Measurements from ENCODE around the gene HOPX. TPM values are rescaled to one million over a fixed set of nuclear protein-coding genes. Genes with fewer than 3 reads are reported as not detected.
"Not testable (repeated sequence)": the region's sequence is repeated elsewhere in the genome, so short reads cannot be mapped to it uniquely, and the experiment has no call there.

HOPX gene
- total RNA-seq, 4 donors from 2014 or later = 5.3 to 6.6 (median 5.7) TPM

DNA sequence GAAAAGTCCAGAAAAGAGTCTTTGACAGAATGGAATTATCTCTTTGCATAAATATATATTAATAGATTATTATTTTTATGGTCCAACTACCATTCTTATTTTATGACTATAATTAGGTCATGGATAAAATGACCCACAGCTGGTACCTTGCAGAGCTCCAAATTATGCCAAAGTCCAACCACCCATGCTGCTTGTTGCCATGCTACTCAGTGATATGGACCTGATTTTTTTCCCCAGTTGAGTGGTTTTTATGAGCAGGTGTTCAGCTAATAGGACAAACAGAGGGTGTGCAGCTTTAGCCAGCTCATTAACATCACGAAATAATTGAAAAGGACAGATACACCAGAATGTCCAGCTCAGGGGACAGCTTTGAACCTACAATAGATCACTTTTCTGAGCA lies 9.7 kb downstream of the HOPX start:
- in situ Hi-C loops (cut with MboI; ENCODE audit: low sequenced_read_pairs in 4 of 4) = no loop called here
- Histone ChIP-seq H3K36me3 (no peaks in the 10 kb centered on the region), H3K27ac (no peak overlapping the region), H3K9me3 (no peaks in the 10 kb centered on the region), H3K4me3 (no peak overlapping the region), H3K4me1 (peaks cover 0 to 4% of the 10 kb centered on the region in 2 donors), H3K27me3 (no peaks in the 10 kb centered on the region)
- TF ChIP-seq, protein P1, sequence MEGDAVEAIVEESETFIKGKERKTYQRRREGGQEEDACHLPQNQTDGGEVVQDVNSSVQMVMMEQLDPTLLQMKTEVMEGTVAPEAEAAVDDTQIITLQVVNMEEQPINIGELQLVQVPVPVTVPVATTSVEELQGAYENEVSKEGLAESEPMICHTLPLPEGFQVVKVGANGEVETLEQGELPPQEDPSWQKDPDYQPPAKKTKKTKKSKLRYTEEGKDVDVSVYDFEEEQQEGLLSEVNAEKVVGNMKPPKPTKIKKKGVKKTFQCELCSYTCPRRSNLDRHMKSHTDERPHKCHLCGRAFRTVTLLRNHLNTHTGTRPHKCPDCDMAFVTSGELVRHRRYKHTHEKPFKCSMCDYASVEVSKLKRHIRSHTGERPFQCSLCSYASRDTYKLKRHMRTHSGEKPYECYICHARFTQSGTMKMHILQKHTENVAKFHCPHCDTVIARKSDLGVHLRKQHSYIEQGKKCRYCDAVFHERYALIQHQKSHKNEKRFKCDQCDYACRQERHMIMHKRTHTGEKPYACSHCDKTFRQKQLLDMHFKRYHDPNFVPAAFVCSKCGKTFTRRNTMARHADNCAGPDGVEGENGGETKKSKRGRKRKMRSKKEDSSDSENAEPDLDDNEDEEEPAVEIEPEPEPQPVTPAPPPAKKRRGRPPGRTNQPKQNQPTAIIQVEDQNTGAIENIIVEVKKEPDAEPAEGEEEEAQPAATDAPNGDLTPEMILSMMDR (IDR thresholded peaks at IDR 0.05 in 4 of 5, conservative IDR thresholded peaks at IDR 0.05 in 1 of 5) = no peak
- TF ChIP-seq POLR2A (IDR thresholded peaks at IDR 0.05) = no peak
- DNase-seq = no peak
- ATAC-seq = no peak
- intact Hi-C loops (cut with DNase I; ENCODE audit: low total_unique reads) = no loop called here

- Histone ChIP-seq H3K27me3 (no peaks in the 10 kb centered on the region), H3K4me1 (no peaks in the 10 kb centered on the region), H3K27ac (no peak overlapping the region), H3K4me3 (no peak overlapping the region), H3K36me3 (peaks cover 0 to 8% of the 10 kb centered on the region in 2 donors), H3K9me3 (no peaks in the 10 kb centered on the region)
- intact Hi-C loops (cut with DNase I; ENCODE audit: low total_unique reads) = no loop called here
- no peak for ATAC-seq
- in situ Hi-C loops (cut with MboI; ENCODE audit: low sequenced_read_pairs in 4 of 4) = no loop called here
- no peak for DNase-seq
- TF ChIP-seq, protein P1 (IDR thresholded peaks at IDR 0.05 in 4 of 5, conservative IDR thresholded peaks at IDR 0.05 in 1 of 5) = no peak
- TF ChIP-seq POLR2A (IDR thresholded peaks at IDR 0.05) = no peak
Observed at GRCh38 chr4:56668267-56668666, 12.8 kb downstream of the HOPX start.

DNA sequence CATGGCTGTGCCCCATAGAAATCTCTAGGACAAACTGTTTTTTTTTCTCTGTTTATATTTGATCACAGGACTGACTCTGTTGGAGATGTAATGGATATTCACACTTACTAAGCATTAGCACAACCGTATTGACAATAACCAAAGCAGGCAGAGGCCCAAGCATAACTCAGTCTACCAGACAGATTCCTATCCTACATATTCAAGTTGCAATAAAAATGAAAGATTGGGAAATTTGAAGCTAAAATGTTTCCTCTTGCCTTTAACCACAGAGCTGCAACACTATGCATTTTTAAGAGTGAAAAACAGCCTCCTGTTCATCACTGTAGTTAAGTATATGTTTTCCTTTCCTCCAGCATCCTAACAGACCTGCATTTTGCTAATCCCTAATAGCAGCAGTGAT lies 13.7 kb downstream of the HOPX start:
- intact Hi-C loops (cut with DNase I; ENCODE audit: low total_unique reads); in situ Hi-C loops (cut with MboI; ENCODE audit: low sequenced_read_pairs in 4 of 4); ATAC-seq: not testable (repeated sequence)

DNA sequence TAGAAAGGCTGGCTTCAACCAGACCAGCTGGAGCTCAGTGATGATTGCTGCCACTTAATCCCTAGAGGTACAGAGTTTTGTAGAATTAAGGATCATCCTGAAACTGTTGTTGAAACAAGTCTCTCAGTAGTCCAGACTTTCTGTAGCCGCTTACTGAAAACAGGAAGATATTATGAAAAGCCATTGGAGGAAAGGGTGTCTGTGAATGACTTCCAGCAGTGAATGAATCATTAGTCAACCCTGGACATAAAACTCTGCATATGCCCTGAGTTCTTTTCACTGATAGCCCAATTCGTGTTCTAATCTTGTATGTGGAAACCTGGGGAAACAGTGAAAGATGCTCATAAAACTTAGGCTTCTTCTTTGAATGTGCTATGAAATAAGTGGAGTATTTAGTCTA lies 14.8 kb downstream of the HOPX start:
- intact Hi-C loops (cut with DNase I; ENCODE audit: low total_unique reads) = no loop called here
- Histone ChIP-seq H3K27ac (no peak overlapping the region), H3K4me3 (no peak overlapping the region), H3K36me3 (peaks cover 0 to 8% of the 10 kb centered on the region in 2 donors), H3K27me3 (no peaks in the 10 kb centered on the region), H3K4me1 (no peaks in the 10 kb centered on the region), H3K9me3 (no peaks in the 10 kb centered on the region)
- DNase-seq (no peak), ATAC-seq (no peak)
- no peak for TF ChIP-seq POLR2A (IDR thresholded peaks at IDR 0.05)
- TF ChIP-seq, protein P1 (IDR thresholded peaks at IDR 0.05 in 4 of 5, conservative IDR thresholded peaks at IDR 0.05 in 1 of 5) = no peak
- in situ Hi-C loops (cut with MboI; ENCODE audit: low sequenced_read_pairs in 4 of 4) = no loop called here

More for the DNA sequence above, 13.7 kb downstream of the HOPX start:
- not testable (repeated sequence) for H3K27ac ChIP-seq, H3K27me3 ChIP-seq, H3K4me3 ChIP-seq, DNase-seq, H3K36me3 ChIP-seq, H3K9me3 ChIP-seq, H3K4me1 ChIP-seq

DNA sequence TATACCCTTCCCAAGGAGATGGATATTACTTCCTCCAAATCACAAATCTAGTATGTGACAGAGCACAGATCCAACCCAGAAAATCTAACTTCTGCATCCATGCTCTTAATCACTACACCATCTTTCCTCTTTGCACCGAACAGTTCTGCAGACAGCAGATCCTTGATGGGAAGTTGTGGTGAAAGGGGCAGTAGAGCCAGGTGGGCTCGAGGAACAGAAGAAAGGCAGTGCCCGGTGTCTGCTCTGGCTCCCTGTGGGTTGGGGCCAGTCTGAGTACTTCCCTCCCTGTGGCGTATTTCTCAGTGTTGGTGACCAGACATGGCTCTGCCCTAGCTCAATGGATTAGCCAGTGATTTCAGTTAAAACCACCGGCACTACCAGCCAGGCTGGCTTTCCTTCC lies 15.3 kb downstream of the HOPX start:
- ATAC-seq (no peak), DNase-seq (no peak)
- Histone ChIP-seq H3K4me1 (no peaks in the 10 kb centered on the region), H3K9me3 (no peaks in the 10 kb centered on the region), H3K4me3 (no peak overlapping the region), H3K27me3 (no peaks in the 10 kb centered on the region), H3K36me3 (peaks cover 0 to 8% of the 10 kb centered on the region in 2 donors), H3K27ac (no peak overlapping the region)
- in situ Hi-C loops (cut with MboI; ENCODE audit: low sequenced_read_pairs in 4 of 4) (no loop called here), intact Hi-C loops (cut with DNase I; ENCODE audit: low total_unique reads) (no loop called here)
- TF ChIP-seq, protein P1 (IDR thresholded peaks at IDR 0.05 in 4 of 5, conservative IDR thresholded peaks at IDR 0.05 in 1 of 5) = no peak
- TF ChIP-seq POLR2A (IDR thresholded peaks at IDR 0.05) = no peak

Measured in gastrocnemius medialis (tissue), 4 donors.